ENCODE measurements around the gene GALNT13.

The GALNT13 gene

DNA sequence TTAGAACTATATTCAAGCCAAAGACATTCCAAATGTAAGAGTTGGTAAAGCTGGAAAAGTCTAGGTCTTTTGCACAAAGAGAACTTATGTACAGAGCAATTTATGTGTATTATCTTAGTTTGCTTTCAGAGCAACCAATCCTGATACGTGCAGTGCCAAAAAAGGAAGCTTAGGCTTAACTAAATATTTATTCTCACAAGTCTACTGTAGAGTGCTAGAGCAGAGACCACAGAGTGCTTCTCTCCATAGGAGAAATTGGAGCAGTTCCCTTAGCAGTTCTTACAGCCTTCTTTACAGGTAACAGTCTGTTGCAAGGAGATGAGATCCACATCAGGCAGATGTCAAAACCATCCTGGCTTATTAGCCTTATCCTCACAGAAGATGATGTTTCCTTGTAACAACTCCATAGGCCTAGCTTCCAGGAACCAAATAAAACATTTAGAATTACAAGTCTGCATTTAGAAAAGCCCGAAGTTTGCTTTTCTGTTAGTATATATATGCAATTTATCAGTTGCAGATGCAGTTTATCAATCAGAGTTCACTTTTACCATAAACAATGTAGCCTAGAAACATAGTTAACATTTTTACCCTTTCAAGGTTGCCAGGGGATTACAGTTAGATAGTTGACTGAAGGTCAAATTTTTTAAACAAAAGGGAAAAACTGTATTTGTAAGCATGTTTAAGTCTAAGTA is 576.2 kb downstream of the GALNT13 start:
- no peak for DNase-seq (ENCODE audit: low read depth)
- TF ChIP-seq, protein P1, sequence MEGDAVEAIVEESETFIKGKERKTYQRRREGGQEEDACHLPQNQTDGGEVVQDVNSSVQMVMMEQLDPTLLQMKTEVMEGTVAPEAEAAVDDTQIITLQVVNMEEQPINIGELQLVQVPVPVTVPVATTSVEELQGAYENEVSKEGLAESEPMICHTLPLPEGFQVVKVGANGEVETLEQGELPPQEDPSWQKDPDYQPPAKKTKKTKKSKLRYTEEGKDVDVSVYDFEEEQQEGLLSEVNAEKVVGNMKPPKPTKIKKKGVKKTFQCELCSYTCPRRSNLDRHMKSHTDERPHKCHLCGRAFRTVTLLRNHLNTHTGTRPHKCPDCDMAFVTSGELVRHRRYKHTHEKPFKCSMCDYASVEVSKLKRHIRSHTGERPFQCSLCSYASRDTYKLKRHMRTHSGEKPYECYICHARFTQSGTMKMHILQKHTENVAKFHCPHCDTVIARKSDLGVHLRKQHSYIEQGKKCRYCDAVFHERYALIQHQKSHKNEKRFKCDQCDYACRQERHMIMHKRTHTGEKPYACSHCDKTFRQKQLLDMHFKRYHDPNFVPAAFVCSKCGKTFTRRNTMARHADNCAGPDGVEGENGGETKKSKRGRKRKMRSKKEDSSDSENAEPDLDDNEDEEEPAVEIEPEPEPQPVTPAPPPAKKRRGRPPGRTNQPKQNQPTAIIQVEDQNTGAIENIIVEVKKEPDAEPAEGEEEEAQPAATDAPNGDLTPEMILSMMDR (conservative IDR thresholded peaks at IDR 0.05; ENCODE audit: control insufficient read depth, insufficient read depth, low read depth, low read length) = no peak
- no peak overlapping the region for H3K4me3 ChIP-seq (ENCODE audit: control insufficient read depth, low read depth, low read length)

DNA sequence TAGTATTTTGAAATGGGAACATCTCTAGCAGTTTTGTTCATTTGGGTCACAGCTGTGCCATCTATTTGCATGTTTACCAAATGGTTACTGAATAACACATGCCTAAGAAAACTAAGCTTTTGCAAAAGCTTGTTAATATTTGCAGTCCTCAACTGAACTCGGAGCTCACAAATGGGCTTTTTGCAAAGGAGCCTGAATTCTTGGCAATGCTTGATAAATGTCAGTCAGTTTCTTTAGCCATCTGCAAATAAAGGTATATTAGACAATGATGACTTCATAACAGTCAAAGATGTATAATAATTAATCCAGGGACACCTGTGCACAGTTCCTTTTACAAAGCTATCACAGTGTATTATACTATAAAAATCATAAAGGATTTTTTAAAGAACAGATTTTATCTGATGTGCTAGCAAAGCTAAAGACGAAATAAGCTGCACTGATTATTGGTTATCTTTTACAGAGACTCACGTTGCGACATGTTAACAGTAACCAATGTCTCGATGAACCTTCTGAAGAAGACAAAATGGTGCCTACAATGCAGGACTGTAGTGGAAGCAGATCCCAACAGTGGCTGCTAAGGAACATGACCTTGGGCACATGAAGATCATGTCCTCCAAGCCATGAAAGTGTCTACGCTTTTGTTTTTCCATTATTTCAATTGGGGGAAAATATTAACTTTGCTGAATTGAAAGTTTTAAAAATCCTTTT is 578.4 kb downstream of the GALNT13 start:
- H3K4me3 ChIP-seq (ENCODE audit: control insufficient read depth, low read depth, low read length) = no peak overlapping the region
- TF ChIP-seq, protein P1 (conservative IDR thresholded peaks at IDR 0.05; ENCODE audit: control insufficient read depth, insufficient read depth, low read depth, low read length) = no peak
- no peak for DNase-seq (ENCODE audit: low read depth)

DNA sequence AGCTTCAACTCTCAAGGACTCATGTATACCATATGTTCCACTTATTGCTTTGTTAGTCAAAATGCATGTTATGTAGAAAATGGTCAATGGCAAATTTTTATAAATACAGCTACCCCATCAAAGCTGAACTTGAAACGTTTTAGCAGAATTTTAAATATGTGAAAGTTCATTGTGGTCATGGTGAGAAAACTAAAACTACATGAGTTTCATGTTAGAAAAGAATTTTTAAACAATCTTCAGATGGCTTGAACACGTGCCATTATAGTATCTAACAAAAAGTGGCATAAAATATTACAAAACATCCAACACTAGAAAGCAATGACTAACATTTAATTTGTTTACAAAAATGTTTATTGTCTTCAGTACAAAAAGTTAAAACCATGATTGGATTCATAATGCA is 580.7 kb downstream of the GALNT13 start:
- DNase-seq (ENCODE audit: low read depth) = no peak

DNA sequence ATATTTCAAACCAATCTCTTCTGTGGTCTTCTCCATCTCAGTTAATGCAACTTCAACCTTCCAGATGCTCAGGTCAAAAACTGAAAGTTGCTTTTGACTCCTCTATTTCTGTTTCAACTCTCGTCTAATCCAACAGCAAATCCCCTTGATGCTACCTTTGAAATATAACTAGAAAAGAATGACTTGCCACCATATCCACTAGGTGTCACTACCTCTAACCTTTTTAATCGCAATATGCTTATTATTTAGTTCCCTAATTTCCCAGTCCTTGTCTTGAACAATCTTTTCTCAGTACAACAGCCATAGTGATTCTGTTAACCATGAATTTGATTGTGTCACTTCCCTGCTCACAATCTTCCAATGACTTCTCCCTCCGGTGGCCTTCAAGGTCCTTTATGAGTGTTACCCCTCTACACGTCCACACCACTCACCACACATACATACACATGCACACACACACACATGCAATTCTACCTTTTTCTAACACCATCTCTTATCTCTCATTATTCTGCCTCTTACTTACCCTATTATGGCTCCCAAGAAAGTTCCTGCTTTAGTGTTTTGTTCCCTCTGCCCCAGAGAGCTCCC is 581.3 kb downstream of the GALNT13 start:
- TF ChIP-seq, protein P1 (conservative IDR thresholded peaks at IDR 0.05; ENCODE audit: control insufficient read depth, insufficient read depth, low read depth, low read length) = peak; percentile 48
- DNase-seq (ENCODE audit: low read depth) = peak; percentile 27
- H3K4me3 ChIP-seq (ENCODE audit: control insufficient read depth, low read depth, low read length) = no peak overlapping the region

More for the DNA sequence above, 580.7 kb downstream of the GALNT13 start:
- TF ChIP-seq, protein P1 (conservative IDR thresholded peaks at IDR 0.05; ENCODE audit: control insufficient read depth, insufficient read depth, low read depth, low read length) = no peak
- H3K4me3 ChIP-seq (ENCODE audit: control insufficient read depth, low read depth, low read length) = no peak overlapping the region

DNA sequence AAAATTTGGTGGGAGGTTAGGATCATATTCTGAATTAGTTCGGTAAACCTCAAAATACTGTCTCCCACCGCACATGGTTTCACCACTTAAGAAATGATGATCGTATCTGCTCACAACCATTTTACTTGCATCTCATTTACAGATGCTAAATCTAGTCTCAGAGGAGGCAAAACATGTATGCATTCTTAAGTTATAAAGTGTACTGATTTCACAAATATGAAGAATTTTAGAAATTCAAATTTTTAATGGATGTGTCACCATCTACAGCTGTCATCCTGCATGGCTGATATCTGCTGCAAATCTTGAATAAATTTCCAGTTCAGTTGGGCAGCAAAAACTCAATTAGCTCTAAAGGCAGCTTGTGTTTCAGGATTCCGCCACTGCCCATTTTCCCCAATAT is 583.4 kb downstream of the GALNT13 start:
- TF ChIP-seq, protein P1 (conservative IDR thresholded peaks at IDR 0.05; ENCODE audit: control insufficient read depth, insufficient read depth, low read depth, low read length) = no peak
- DNase-seq (ENCODE audit: low read depth) = peak; percentile 5
- no peak overlapping the region for H3K4me3 ChIP-seq (ENCODE audit: control insufficient read depth, low read depth, low read length)

DNA sequence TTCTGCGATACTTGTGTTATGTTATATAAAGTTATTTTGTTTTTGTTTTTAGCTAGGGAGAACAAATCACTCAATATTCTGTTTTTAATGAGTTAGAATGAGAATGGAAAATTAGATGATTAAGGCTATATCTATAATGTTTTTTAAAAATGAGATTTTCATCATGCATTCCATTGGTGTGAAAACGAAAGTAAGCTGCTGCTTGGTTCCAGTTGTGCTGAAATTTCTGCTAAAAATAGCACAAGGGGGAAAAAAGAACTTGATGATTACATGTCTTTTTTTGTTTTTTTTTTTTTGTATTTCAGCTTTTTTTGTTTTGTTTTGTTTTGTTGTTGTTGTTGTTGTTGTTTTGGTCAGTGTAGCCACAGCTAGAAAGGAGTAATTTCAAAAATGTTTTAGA is 584.1 kb downstream of the GALNT13 start:
- H3K4me3 ChIP-seq (ENCODE audit: control insufficient read depth, low read depth, low read length) = peak overlapping the region; percentile 22
- peak; percentile 18 for DNase-seq (ENCODE audit: low read depth)
- TF ChIP-seq, protein P1 (conservative IDR thresholded peaks at IDR 0.05; ENCODE audit: control insufficient read depth, insufficient read depth, low read depth, low read length) = no peak
